Mesendoderm (in vitro differentiated cells): ENCODE results near the gene PREX1.

Source experiments
- DNase-seq: peaks from one replicate; pipeline ENCODE4 v3.0.0; 2013
- H2AK5ac ChIP-seq: 2 replicates; pipeline ENCODE4 v1.6.1; 2013; ENCODE audit warnings: low read length, inconsistent platforms
- H2BK120ac ChIP-seq: 2 replicates; pipeline ENCODE4 v1.6.1; 2013; ENCODE audit warnings: low read depth, mild to moderate bottlenecking, low read length, moderate library complexity, mixed read lengths
- H2BK15ac ChIP-seq: replicated peaks from 2 replicates; pipeline ENCODE4 v1.6.1; 2013; ENCODE audit warnings: low read depth, mild to moderate bottlenecking, moderate library complexity
- H2BK5ac ChIP-seq: 2 replicates; pipeline ENCODE4 v1.6.1; 2013; ENCODE audit warnings: low read length, inconsistent platforms
- H3K18ac ChIP-seq: 2 replicates; pipeline ENCODE4 v1.6.1; 2013; ENCODE audit warnings: mild to moderate bottlenecking, low read length, mixed read lengths
- H3K23ac ChIP-seq: one replicate; pipeline ENCODE4 v1.6.1; 2013; ENCODE audit warnings: low read length
- H3K27ac ChIP-seq: 2 replicates; pipeline ENCODE4 v1.5.1; 2013; ENCODE audit warnings: low read depth, mild to moderate bottlenecking, inconsistent platforms, low read length, moderate library complexity
- H3K27me3 ChIP-seq: 2 replicates; pipeline ENCODE4 v1.6.1; 2013; ENCODE audit warnings: low read length, control low read depth, mild to moderate bottlenecking, inconsistent platforms; ENCODE audit not compliant: insufficient read depth, poor library complexity
- H3K36me3 ChIP-seq: 2 replicates; pipeline ENCODE4 v1.6.1; 2013; ENCODE audit warnings: low read length, inconsistent platforms; ENCODE audit not compliant: control insufficient read depth, insufficient read depth
- H3K4ac ChIP-seq: one replicate; pipeline ENCODE4 v1.6.1; 2013; ENCODE audit warnings: low read depth, mild to moderate bottlenecking, low read length, moderate library complexity
- H3K4me1 ChIP-seq: 2 replicates; pipeline ENCODE4 v1.6.1; 2013; ENCODE audit warnings: low read depth, low read length, inconsistent platforms; ENCODE audit not compliant: control insufficient read depth
- H3K4me2 ChIP-seq: 2 replicates; pipeline ENCODE4 v1.6.1; 2013; ENCODE audit warnings: low read length
- H3K4me3 ChIP-seq: 2 replicates; pipeline ENCODE4 v1.5.1; 2013; ENCODE audit warnings: mild to moderate bottlenecking, low read length
- H3K56ac ChIP-seq: one replicate; pipeline ENCODE4 v1.6.1; 2013; ENCODE audit warnings: low read length
- H3K79me1 ChIP-seq: 2 replicates; pipeline ENCODE4 v1.6.1; 2013; ENCODE audit warnings: low read length, inconsistent platforms
- H3K79me2 ChIP-seq: 2 replicates; pipeline ENCODE4 v1.6.1; 2013; ENCODE audit warnings: mild to moderate bottlenecking, low read length; ENCODE audit not compliant: control insufficient read depth, insufficient read depth
- H3K9ac ChIP-seq: 2 replicates; pipeline ENCODE4 v1.6.1; 2013; ENCODE audit warnings: low read length, inconsistent platforms
- H4K5ac ChIP-seq: one replicate; pipeline ENCODE4 v1.6.1; 2013; ENCODE audit warnings: low read length
- H4K8ac ChIP-seq: one replicate; pipeline ENCODE4 v1.6.1; 2013; ENCODE audit warnings: low read depth, mild to moderate bottlenecking, control low read depth, low read length, moderate library complexity
- WGBS: extraction: QIAGEN DNeasy Blood & Tissue Kit; methylation state at CpG from one replicate; pipeline ENCODE4 v1.1.7; 2013; ENCODE audit warnings: low lambda C conversion rate, missing lambda C conversion rate; ENCODE audit not compliant: insufficient coverage; ENCODE audit errors: extremely low coverage; 5-methylcytosine and 5-hydroxymethylcytosine counted together

The PREX1 gene

DNA sequence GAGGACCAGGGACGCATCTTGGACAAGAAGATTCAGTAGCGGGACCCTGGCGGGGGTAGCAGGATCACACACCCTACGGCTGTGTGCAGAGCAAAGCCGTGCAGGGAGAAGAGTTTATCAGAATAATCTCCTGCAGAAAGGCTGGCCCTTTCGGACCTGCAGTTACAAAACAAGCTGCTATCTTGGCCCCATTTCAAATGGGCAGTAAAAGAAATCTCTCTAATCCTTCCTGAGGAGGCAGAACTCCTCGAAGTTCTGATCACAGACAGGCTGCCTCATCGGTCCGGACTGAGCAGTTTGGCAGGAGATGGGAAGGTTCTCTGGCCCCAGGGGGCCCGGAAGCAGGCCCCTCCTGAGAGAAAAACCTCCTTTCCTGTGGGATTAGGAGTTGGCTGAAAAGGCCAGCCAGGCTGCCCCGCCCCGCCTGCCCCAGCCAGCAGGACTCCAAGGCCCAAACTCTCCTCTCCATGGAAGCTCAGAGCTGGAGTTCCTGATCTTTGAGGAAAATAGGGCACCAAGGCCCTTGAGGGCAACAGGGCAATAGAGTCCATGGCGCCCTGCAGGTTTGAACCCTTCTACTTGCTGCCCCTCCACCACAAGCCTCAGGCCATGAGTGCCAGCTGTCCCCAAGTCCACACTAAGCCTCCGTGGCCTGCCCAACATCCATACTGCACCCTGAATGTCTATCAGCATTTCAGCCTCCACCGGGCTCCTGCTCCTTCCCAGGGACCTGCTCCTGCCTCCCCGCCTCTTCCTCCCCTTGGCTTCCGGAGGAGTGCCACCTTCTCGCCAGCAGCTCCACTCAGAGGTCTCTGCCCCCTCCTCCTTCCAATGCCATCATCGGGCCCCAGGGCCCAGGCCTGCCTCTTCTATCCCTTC lies 141.3 kb downstream of the PREX1 start:
- Histone ChIP-seq H3K4me3 (no peak overlapping the region), H4K5ac (no peak overlapping the region), H3K79me1 (no peaks in the 10 kb centered on the region), H3K36me3 (peaks cover 3% of the 10 kb centered on the region), H3K56ac (no peak overlapping the region), H3K18ac (no peak overlapping the region), H2BK120ac (no peak overlapping the region), H3K27me3 (no peaks in the 10 kb centered on the region), H3K4ac (no peak overlapping the region), H2AK5ac (no peak overlapping the region), H3K23ac (no peak overlapping the region), H2BK15ac (no peak overlapping the region), H2BK5ac (no peak overlapping the region), H3K79me2 (no peaks in the 10 kb centered on the region), H3K9ac (no peak overlapping the region), H3K4me2 (no peak overlapping the region), H3K27ac (no peak overlapping the region), H3K4me1 (peaks cover 9% of the 10 kb centered on the region), H4K8ac (no peak overlapping the region)
- WGBS: no CpG with 5 or more reads among the region's 19 CpGs
- DNase-seq: no peak

GRCh38 chr20:48685300-48685699 lies 142.5 kb downstream of the PREX1 start:
- no peak overlapping the region for H3K4ac ChIP-seq
- no peaks in the 10 kb centered on the region for H3K27me3 ChIP-seq
- H2BK15ac ChIP-seq: no peak overlapping the region
- H3K18ac ChIP-seq: no peak overlapping the region
- H3K79me1 ChIP-seq: no peaks in the 10 kb centered on the region
- H3K4me1 ChIP-seq: peaks cover 9% of the 10 kb centered on the region
- no peak overlapping the region for H2BK120ac ChIP-seq
- no peak overlapping the region for H3K23ac ChIP-seq
- H3K36me3 ChIP-seq: peaks cover 3% of the 10 kb centered on the region
- no peak overlapping the region for H3K27ac ChIP-seq
- no peak overlapping the region for H3K9ac ChIP-seq
- DNase-seq: no peak
- H3K4me2 ChIP-seq: no peak overlapping the region
- H4K5ac ChIP-seq: no peak overlapping the region
- H4K8ac ChIP-seq: no peak overlapping the region
- no peak overlapping the region for H2BK5ac ChIP-seq
- no peaks in the 10 kb centered on the region for H3K79me2 ChIP-seq
- WGBS: no CpG with 5 or more reads among the region's 8 CpGs
- no peak overlapping the region for H2AK5ac ChIP-seq
- H3K4me3 ChIP-seq: no peak overlapping the region
- H3K56ac ChIP-seq: no peak overlapping the region

DNA sequence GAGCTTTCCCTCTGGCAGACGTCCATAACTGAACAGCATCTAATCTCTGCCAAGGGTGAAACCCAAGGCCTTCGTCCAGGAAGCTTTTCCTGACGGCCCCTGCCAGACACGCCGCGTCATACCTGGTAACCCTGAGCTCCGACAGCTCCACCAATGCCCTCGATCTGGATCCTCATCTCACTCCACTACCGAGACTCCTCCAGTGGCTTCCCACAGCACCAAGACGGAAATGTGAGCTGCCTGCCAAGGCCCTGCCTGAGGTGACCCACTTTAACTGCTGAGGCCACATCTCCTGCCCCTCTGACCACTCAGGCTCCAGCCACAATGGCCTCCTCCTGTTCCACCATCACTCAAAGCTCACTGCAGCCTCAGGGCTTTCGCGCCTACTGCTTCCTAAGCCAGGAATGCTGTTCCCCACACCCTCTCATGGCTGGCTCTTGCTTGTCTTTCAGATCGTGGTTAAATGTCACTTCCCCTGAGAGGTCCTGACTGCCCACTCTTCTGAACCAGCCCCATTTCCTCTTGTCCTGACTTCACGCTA lies 143.2 kb downstream of the PREX1 start:
- no peak overlapping the region for H3K18ac ChIP-seq
- H3K56ac ChIP-seq: peak overlapping the region; percentile 3
- H4K8ac ChIP-seq: no peak overlapping the region
- WGBS: no CpG with 5 or more reads among the region's 14 CpGs
- no peak overlapping the region for H3K4me3 ChIP-seq
- no peak overlapping the region for H3K23ac ChIP-seq
- no peaks in the 10 kb centered on the region for H3K27me3 ChIP-seq
- no peaks in the 10 kb centered on the region for H3K79me2 ChIP-seq
- H2BK5ac ChIP-seq: no peak overlapping the region
- H3K4ac ChIP-seq: no peak overlapping the region
- peak; percentile 70 for DNase-seq
- no peaks in the 10 kb centered on the region for H3K79me1 ChIP-seq
- H4K5ac ChIP-seq: no peak overlapping the region
- peaks cover 9% of the 10 kb centered on the region for H3K4me1 ChIP-seq
- H3K36me3 ChIP-seq: peaks cover 3% of the 10 kb centered on the region
- no peak overlapping the region for H2AK5ac ChIP-seq
- no peak overlapping the region for H3K4me2 ChIP-seq
- H3K27ac ChIP-seq: no peak overlapping the region
- H2BK15ac ChIP-seq: no peak overlapping the region
- H2BK120ac ChIP-seq: no peak overlapping the region
- no peak overlapping the region for H3K9ac ChIP-seq

GRCh38 chr20:48683467-48684175 lies 144.2 kb downstream of the PREX1 start:
- H4K5ac ChIP-seq: no peak overlapping the region
- H3K27me3 ChIP-seq: no peaks in the 10 kb centered on the region
- H4K8ac ChIP-seq: no peak overlapping the region
- DNase-seq: no peak
- peak overlapping the region; percentile 17 for H3K56ac ChIP-seq
- H3K4ac ChIP-seq: no peak overlapping the region
- no peak overlapping the region for H3K4me3 ChIP-seq
- H2AK5ac ChIP-seq: no peak overlapping the region
- no peak overlapping the region for H3K18ac ChIP-seq
- no peak overlapping the region for H3K27ac ChIP-seq
- H3K36me3 ChIP-seq: peaks cover 9% of the 10 kb centered on the region
- no peak overlapping the region for H3K4me2 ChIP-seq
- no peak overlapping the region for H3K23ac ChIP-seq
- H2BK5ac ChIP-seq: no peak overlapping the region
- H3K79me2 ChIP-seq: no peaks in the 10 kb centered on the region
- H3K79me1 ChIP-seq: no peaks in the 10 kb centered on the region
- no peak overlapping the region for H2BK15ac ChIP-seq
- H2BK120ac ChIP-seq: no peak overlapping the region
- peaks cover 9% of the 10 kb centered on the region for H3K4me1 ChIP-seq
- no peak overlapping the region for H3K9ac ChIP-seq
- WGBS: no CpG with 5 or more reads among the region's 12 CpGs

DNA sequence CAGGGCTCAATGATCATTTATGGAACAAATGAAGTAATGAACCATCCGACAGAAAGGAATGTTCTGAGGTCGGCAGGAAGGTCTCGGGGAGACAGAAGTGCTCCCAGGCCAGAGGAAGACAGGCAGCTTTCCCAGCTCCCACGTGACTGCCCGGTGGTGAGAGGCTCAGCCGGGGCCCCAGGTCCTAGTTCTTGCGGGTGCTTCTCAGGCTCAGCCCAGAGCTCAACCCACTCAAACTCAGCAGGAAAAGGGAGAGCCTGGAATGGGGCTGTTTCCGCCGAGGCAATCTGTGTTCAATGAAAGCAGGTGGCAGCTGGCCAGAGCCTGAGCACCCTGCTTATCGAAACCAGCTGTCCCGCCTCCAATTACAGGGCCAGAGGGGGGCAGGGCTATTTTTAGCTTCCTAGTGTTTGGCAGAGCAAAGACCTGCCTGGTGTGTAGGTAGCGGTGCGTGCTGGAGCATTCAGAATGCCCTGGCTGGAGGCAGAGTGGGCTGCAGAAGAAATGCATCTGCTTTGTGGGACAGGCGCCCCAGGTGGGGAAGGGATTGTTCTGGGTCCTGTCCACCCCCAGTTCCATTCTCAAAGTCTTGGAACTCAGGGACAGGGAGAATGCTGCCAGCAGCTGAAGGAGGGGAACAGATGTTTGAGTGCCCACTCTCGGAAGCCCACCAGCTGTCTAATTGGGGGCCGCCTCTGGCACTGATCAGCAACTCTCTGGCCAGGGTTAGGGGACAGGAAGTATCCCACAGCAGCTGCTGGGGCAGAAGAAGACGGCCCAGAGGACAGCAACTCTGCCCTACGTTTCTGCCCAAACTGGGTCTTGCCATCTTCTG lies 145.1 kb downstream of the PREX1 start:
- H4K8ac ChIP-seq: no peak overlapping the region
- no CpG with 5 or more reads among the region's 18 CpGs for WGBS
- H2AK5ac ChIP-seq: no peak overlapping the region
- no peaks in the 10 kb centered on the region for H3K79me1 ChIP-seq
- peaks cover 9% of the 10 kb centered on the region for H3K36me3 ChIP-seq
- H3K56ac ChIP-seq: no peak overlapping the region
- H4K5ac ChIP-seq: no peak overlapping the region
- no peak overlapping the region for H3K4me2 ChIP-seq
- H3K27ac ChIP-seq: peak overlapping the region; percentile 30
- peaks cover 9% of the 10 kb centered on the region for H3K4me1 ChIP-seq
- no peaks in the 10 kb centered on the region for H3K27me3 ChIP-seq
- no peak overlapping the region for H3K4ac ChIP-seq
- H3K9ac ChIP-seq: no peak overlapping the region
- no peak overlapping the region for H3K23ac ChIP-seq
- H3K79me2 ChIP-seq: no peaks in the 10 kb centered on the region
- H3K18ac ChIP-seq: no peak overlapping the region
- H2BK5ac ChIP-seq: no peak overlapping the region
- H2BK120ac ChIP-seq: no peak overlapping the region
- no peak overlapping the region for H2BK15ac ChIP-seq
- H3K4me3 ChIP-seq: no peak overlapping the region
- peak; percentile 62 for DNase-seq
